Endothelial cell of coronary artery (primary cell): ENCODE results near the gene IGFBP5. TPM values are rescaled to one million over a fixed set of nuclear protein-coding genes. Genes with fewer than 3 reads are reported as not detected.

Source experiments
- total RNA-seq: library from RNA; depleted of rRNA; stranded (reverse); fragments of >200 nt; gene quantifications from 2 replicates; pipeline ENCODE4 v1.2.3, GENCODE V29; 2014

The IGFBP5 gene
- total RNA-seq = 0.45 and 52.9 TPM in 2 replicates

GRCh38 chr2:216695401-216695821 is at the start of gene IGFBP5:
IGFBP5 (minus strand) TSS chr2:216695549; CDS start chr2:216694775, 774 bp downstream.

GRCh38 chr2:216632952-216633615 is 62.3 kb downstream of the IGFBP5 start, which contains the start of gene IGFBP2:
IGFBP2 (plus strand) TSS chr2:216633420; CDS start chr2:216633524, 104 bp downstream.

Other genes starting within 250 kb of the IGFBP5 start
- gene RPL37A, start 196.7 kb downstream of the IGFBP5 start, total RNA-seq = 3,958 and 4,338 TPM in 2 replicates
- gene IGFBP2, start 62.1 kb downstream of the IGFBP5 start, total RNA-seq = 18.8 and 274 TPM in 2 replicates
- not detected in 2 replicates for gene TNP1, start 164.5 kb upstream of the IGFBP5 start, total RNA-seq